ENCODE measurements around the gene PFKFB3.

PFKFB3 gene

DNA sequence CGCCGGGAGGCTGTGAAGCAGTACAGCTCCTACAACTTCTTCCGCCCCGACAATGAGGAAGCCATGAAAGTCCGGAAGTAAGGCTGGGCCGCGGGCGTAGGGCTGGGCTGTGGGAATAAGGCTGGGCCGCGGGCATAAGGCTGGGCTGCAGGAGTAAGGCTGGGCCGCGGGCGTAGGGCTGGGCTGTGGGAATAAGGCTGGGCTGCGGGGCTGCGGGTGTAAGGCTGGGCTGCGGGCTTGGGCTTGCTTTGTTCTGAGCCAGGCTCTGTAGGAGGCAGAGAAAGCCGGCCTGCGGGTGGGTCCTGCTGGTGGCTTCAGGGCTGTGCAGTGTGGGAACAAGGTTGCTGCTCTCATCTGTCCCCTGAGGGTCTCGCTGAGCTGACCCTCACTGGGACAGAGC lies 12.5 kb downstream of the PFKFB3 start:
- Histone ChIP-seq H3K4me1 (ENCODE audit: control insufficient read depth in 1 of 2, insufficient read depth in 2 of 2, low read length in 2 of 2) (peaks cover 0 to 15% of the 10 kb centered on the region in 2 donors), H3K27ac (ENCODE audit: low read length) (no peak overlapping the region), H3K27me3 (ENCODE audit: low read depth, low read length) (no peaks in the 10 kb centered on the region), H3K36me3 (ENCODE audit: control insufficient read depth in 1 of 2, insufficient read depth in 2 of 2, low read length in 2 of 2) (peaks cover 50 to 65% of the 10 kb centered on the region in 2 donors), H3K4me3 (ENCODE audit: low read depth in 1 of 2, low read length in 2 of 2) (no peak overlapping the region), H3K9me3 (ENCODE audit: control insufficient read depth in 1 of 2, low read length in 2 of 2) (no peaks in the 10 kb centered on the region)

DNA sequence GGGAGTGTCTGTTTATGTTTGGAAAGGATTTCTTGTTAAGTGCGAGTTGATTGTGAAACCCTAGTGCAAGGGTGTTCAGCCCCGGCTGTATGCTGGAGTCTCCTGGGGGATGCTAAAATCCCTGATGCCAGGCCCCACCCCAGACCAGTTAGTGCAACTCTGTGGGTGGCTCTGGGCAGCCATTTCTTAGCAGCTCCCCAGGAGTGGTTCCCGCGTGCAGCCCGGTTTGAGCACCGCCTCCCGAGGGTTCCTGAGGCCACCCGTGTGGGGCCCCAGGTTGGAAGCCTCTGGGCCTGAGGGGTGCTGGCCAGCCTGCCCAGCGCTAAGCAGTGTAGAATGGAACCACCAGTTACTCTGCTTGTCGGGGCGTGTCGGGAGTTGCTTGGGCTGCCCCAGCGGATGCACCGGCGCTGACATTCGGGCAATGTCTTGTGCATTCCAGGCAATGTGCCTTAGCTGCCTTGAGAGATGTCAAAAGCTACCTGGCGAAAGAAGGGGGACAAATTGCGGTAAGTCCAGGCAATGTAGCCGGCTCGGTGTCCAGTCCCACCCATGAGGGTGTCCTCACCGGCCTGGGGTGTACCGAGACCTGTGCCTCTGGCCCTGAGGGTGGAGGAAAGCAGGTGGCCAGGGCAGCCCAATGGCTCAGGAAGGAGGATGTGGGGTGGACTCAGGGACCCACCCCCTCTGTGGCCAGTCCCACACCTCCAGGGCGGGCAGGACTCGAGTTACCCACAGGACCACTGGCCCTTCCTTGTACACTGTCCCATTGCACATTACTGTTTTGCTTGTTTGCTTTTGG lies 13.2 kb downstream of the PFKFB3 start:
- Histone ChIP-seq H3K9me3 (ENCODE audit: control insufficient read depth in 1 of 2, low read length in 2 of 2) (no peaks in the 10 kb centered on the region), H3K36me3 (ENCODE audit: control insufficient read depth in 1 of 2, insufficient read depth in 2 of 2, low read length in 2 of 2) (peaks cover 54 to 71% of the 10 kb centered on the region in 2 donors), H3K4me3 (ENCODE audit: low read depth in 1 of 2, low read length in 2 of 2) (no peak overlapping the region), H3K4me1 (ENCODE audit: control insufficient read depth in 1 of 2, insufficient read depth in 2 of 2, low read length in 2 of 2) (peaks cover 0 to 15% of the 10 kb centered on the region in 2 donors), H3K27ac (ENCODE audit: low read length) (no peak overlapping the region), H3K27me3 (ENCODE audit: low read depth, low read length) (no peaks in the 10 kb centered on the region)

DNA sequence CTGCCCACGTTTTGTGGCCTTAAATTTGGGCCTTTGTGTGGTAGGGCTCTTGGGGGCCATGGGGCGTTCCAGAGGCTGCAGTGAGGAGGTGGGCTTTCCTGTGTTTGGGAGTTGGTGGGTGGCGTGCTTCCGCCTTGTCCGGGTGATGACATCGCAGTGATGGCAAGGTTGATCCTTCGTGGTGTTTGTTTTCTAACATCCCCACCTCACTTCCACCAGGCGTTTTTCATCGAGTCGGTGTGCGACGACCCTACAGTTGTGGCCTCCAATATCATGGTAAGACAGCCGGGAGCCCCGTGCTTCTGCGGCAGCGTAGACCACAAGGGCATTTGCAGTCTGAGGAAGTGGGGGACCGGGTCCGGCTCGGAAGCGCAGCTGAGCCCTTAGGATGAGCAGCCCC lies 14.2 kb downstream of the PFKFB3 start:
- H3K4me1 ChIP-seq (ENCODE audit: control insufficient read depth in 1 of 2, insufficient read depth in 2 of 2, low read length in 2 of 2): peaks cover 0 to 5% of the 10 kb centered on the region in 2 donors
- H3K4me3 ChIP-seq (ENCODE audit: low read depth in 1 of 2, low read length in 2 of 2): no peak overlapping the region
- no peaks in the 10 kb centered on the region for H3K27me3 ChIP-seq (ENCODE audit: low read depth, low read length)
- no peak overlapping the region for H3K27ac ChIP-seq (ENCODE audit: low read length)
- no peaks in the 10 kb centered on the region for H3K9me3 ChIP-seq (ENCODE audit: control insufficient read depth in 1 of 2, low read length in 2 of 2)
- H3K36me3 ChIP-seq (ENCODE audit: control insufficient read depth in 1 of 2, insufficient read depth in 2 of 2, low read length in 2 of 2): peaks cover 59 to 82% of the 10 kb centered on the region in 2 donors

DNA sequence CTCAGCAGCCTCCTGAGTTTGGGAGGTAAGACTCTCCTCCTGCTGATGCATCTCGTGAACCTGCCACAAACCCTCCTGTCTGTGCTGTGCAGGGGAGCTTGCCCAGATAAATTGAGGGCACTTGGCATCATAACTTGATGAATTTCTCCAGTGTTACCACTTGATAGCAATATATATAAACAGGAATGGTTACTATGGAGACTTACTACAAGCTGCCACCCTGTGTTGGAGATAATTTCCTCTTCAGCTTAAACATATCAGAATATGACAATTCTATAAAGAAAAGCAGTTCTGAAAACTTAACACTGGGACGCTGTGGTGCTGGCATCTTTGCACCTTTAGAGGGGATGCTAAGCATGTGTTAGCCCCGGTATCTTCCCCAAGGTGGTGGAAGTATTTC lies 14.9 kb downstream of the PFKFB3 start:
- Histone ChIP-seq H3K4me3 (ENCODE audit: low read depth in 1 of 2, low read length in 2 of 2) (no peak overlapping the region), H3K36me3 (ENCODE audit: control insufficient read depth in 1 of 2, insufficient read depth in 2 of 2, low read length in 2 of 2) (peaks cover 59 to 88% of the 10 kb centered on the region in 2 donors), H3K27ac (ENCODE audit: low read length) (no peak overlapping the region), H3K27me3 (ENCODE audit: low read depth, low read length) (no peaks in the 10 kb centered on the region), H3K4me1 (ENCODE audit: control insufficient read depth in 1 of 2, insufficient read depth in 2 of 2, low read length in 2 of 2) (peaks cover 0 to under 1% of the 10 kb centered on the region in 2 donors), H3K9me3 (ENCODE audit: control insufficient read depth in 1 of 2, low read length in 2 of 2) (no peaks in the 10 kb centered on the region)

DNA sequence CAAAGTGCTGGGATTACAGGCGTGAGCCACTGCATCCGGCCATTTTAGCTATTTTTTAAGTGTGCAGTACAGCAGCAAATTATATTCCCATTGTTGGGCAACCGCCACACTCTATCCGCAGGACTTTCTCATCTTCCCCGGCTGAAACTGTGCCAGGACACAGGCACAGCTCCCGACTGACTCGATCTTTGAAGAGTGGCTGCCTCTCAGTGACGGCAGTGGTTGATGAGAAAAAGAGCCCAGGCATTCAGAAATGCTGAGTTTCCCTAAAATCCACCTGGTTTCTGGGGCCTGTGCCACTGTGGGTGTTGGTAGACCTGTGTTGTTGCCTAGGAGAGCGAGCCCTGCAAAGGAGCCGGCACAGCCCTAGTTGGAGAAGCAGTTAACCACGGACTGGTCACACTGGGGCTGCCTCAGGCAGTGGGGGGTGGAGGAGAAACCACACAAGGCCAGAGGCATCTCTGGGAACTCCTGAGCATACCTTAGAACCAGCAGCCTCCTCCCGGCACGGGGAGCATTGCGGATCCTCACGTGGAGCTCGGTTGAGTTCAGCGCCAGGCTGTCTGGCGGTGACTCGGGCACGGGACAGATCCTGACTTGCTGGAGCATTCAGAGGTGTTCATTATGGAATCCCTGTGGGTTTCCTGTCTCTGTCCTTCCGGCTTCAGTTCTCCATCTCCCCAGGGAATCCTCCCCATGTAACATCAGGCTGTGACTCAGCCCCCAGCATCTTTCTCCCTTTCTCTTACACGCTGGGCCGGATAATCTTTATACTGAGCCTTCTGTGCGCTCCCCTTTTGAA lies 16.2 kb downstream of the PFKFB3 start:
- H3K4me3 ChIP-seq (ENCODE audit: low read depth in 1 of 2, low read length in 2 of 2): no peak overlapping the region
- H3K9me3 ChIP-seq (ENCODE audit: control insufficient read depth in 1 of 2, low read length in 2 of 2): no peaks in the 10 kb centered on the region
- no peak overlapping the region for H3K27ac ChIP-seq (ENCODE audit: low read length)
- no peaks in the 10 kb centered on the region for H3K27me3 ChIP-seq (ENCODE audit: low read depth, low read length)
- peaks cover 62 to 96% of the 10 kb centered on the region in 2 donors for H3K36me3 ChIP-seq (ENCODE audit: control insufficient read depth in 1 of 2, insufficient read depth in 2 of 2, low read length in 2 of 2)
- H3K4me1 ChIP-seq (ENCODE audit: control insufficient read depth in 1 of 2, insufficient read depth in 2 of 2, low read length in 2 of 2): no peaks in the 10 kb centered on the region

DNA sequence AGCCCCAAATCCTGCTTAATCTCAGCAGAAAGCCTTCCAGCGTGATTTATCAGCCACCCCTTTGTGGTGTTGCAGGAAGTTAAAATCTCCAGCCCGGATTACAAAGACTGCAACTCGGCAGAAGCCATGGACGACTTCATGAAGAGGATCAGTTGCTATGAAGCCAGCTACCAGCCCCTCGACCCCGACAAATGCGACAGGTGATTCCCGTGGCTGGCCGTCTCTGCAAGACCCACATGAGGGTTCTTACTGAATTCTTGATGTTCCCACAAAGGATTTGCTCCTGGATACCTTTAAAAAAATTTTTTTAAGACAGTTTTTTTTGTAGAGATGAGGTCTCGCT lies 16.7 kb downstream of the PFKFB3 start:
- no peak overlapping the region for H3K27ac ChIP-seq (ENCODE audit: low read length)
- H3K4me3 ChIP-seq (ENCODE audit: low read depth in 1 of 2, low read length in 2 of 2): no peak overlapping the region
- no peaks in the 10 kb centered on the region for H3K27me3 ChIP-seq (ENCODE audit: low read depth, low read length)
- no peaks in the 10 kb centered on the region for H3K4me1 ChIP-seq (ENCODE audit: control insufficient read depth in 1 of 2, insufficient read depth in 2 of 2, low read length in 2 of 2)
- peaks cover 62 to 96% of the 10 kb centered on the region in 2 donors for H3K36me3 ChIP-seq (ENCODE audit: control insufficient read depth in 1 of 2, insufficient read depth in 2 of 2, low read length in 2 of 2)
- no peaks in the 10 kb centered on the region for H3K9me3 ChIP-seq (ENCODE audit: control insufficient read depth in 1 of 2, low read length in 2 of 2)

GRCh38 chr10:6220418-6221191 lies 17.9 kb downstream of the PFKFB3 start:
- peaks cover 59 to 96% of the 10 kb centered on the region in 2 donors for H3K36me3 ChIP-seq (ENCODE audit: control insufficient read depth in 1 of 2, insufficient read depth in 2 of 2, low read length in 2 of 2)

GRCh38 chr10:6221192-6221940 lies 18.6 kb downstream of the PFKFB3 start:
- H3K27me3 ChIP-seq (ENCODE audit: low read depth, low read length): no peaks in the 10 kb centered on the region
- H3K9me3 ChIP-seq (ENCODE audit: control insufficient read depth in 1 of 2, low read length in 2 of 2): no peaks in the 10 kb centered on the region
- no peaks in the 10 kb centered on the region for H3K4me1 ChIP-seq (ENCODE audit: control insufficient read depth in 1 of 2, insufficient read depth in 2 of 2, low read length in 2 of 2)
- no peak overlapping the region for H3K27ac ChIP-seq (ENCODE audit: low read length)
- peaks cover 64 to 96% of the 10 kb centered on the region in 2 donors for H3K36me3 ChIP-seq (ENCODE audit: control insufficient read depth in 1 of 2, insufficient read depth in 2 of 2, low read length in 2 of 2)
- H3K4me3 ChIP-seq (ENCODE audit: low read depth in 1 of 2, low read length in 2 of 2): no peak overlapping the region

More at GRCh38 chr10:6220418-6221191, 17.9 kb downstream of the PFKFB3 start:
- H3K4me1 ChIP-seq (ENCODE audit: control insufficient read depth in 1 of 2, insufficient read depth in 2 of 2, low read length in 2 of 2): no peaks in the 10 kb centered on the region
- no peaks in the 10 kb centered on the region for H3K27me3 ChIP-seq (ENCODE audit: low read depth, low read length)
- no peak overlapping the region for H3K27ac ChIP-seq (ENCODE audit: low read length)
- H3K9me3 ChIP-seq (ENCODE audit: control insufficient read depth in 1 of 2, low read length in 2 of 2): no peaks in the 10 kb centered on the region
- no peak overlapping the region for H3K4me3 ChIP-seq (ENCODE audit: low read depth in 1 of 2, low read length in 2 of 2)

- no peak overlapping the region for H3K27ac ChIP-seq (ENCODE audit: low read length)
- H3K4me1 ChIP-seq (ENCODE audit: control insufficient read depth in 1 of 2, insufficient read depth in 2 of 2, low read length in 2 of 2): no peaks in the 10 kb centered on the region
- no peaks in the 10 kb centered on the region for H3K9me3 ChIP-seq (ENCODE audit: control insufficient read depth in 1 of 2, low read length in 2 of 2)
- peaks cover 58 to 96% of the 10 kb centered on the region in 2 donors for H3K36me3 ChIP-seq (ENCODE audit: control insufficient read depth in 1 of 2, insufficient read depth in 2 of 2, low read length in 2 of 2)
- H3K27me3 ChIP-seq (ENCODE audit: low read depth, low read length): no peaks in the 10 kb centered on the region
- no peak overlapping the region for H3K4me3 ChIP-seq (ENCODE audit: low read depth in 1 of 2, low read length in 2 of 2)
Measured at GRCh38 chr10:6221971-6222751, 19.4 kb downstream of the PFKFB3 start.

DNA sequence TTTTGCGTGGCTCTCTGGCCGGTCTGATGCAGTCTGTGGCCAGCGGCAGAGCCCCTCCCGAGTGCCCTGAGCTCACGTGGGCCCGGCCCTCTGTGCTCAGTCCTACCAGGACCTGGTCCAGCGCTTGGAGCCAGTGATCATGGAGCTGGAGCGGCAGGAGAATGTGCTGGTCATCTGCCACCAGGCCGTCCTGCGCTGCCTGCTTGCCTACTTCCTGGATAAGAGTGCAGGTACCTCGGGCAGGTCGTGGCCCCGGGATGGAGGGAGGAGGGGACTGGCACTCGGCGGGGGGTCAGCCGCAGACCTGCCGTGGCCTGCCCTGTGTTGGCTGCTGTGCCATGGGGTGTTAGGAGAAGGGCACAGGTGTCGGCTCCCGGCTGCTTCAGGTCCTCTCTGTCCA lies 20.0 kb downstream of the PFKFB3 start:
- Histone ChIP-seq H3K4me3 (ENCODE audit: low read depth in 1 of 2, low read length in 2 of 2) (no peak overlapping the region), H3K36me3 (ENCODE audit: control insufficient read depth in 1 of 2, insufficient read depth in 2 of 2, low read length in 2 of 2) (peaks cover 57 to 97% of the 10 kb centered on the region in 2 donors), H3K9me3 (ENCODE audit: control insufficient read depth in 1 of 2, low read length in 2 of 2) (no peaks in the 10 kb centered on the region), H3K27me3 (ENCODE audit: low read depth, low read length) (no peaks in the 10 kb centered on the region), H3K27ac (ENCODE audit: low read length) (no peak overlapping the region), H3K4me1 (ENCODE audit: control insufficient read depth in 1 of 2, insufficient read depth in 2 of 2, low read length in 2 of 2) (no peaks in the 10 kb centered on the region)

Measured in muscle layer of duodenum (tissue), 2 donors.